Measurements from ENCODE around the gene PRRC2B.
"Not testable (repeated sequence)": the region's sequence is repeated elsewhere in the genome, so short reads cannot be mapped to it uniquely, and the experiment has no call there.

- TF ChIP-seq, protein P1, sequence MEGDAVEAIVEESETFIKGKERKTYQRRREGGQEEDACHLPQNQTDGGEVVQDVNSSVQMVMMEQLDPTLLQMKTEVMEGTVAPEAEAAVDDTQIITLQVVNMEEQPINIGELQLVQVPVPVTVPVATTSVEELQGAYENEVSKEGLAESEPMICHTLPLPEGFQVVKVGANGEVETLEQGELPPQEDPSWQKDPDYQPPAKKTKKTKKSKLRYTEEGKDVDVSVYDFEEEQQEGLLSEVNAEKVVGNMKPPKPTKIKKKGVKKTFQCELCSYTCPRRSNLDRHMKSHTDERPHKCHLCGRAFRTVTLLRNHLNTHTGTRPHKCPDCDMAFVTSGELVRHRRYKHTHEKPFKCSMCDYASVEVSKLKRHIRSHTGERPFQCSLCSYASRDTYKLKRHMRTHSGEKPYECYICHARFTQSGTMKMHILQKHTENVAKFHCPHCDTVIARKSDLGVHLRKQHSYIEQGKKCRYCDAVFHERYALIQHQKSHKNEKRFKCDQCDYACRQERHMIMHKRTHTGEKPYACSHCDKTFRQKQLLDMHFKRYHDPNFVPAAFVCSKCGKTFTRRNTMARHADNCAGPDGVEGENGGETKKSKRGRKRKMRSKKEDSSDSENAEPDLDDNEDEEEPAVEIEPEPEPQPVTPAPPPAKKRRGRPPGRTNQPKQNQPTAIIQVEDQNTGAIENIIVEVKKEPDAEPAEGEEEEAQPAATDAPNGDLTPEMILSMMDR (IDR thresholded peaks at IDR 0.05) = not testable (repeated sequence)
- not testable (repeated sequence) for TF ChIP-seq POLR2A (IDR thresholded peaks at IDR 0.05)
These were observed 19.2 kb upstream of the PRRC2B start for GRCh38 chr9:131374638-131375037.
